GM12873 (cell line): ENCODE measurements around the gene CYBC1.

Experiments used
- TF ChIP-seq, protein P1 (sequence below): IDR thresholded peaks from 2 replicates; pipeline ENCODE4 v1.5.1; 2012; ENCODE audit warnings: low read depth, mild to moderate bottlenecking, moderate library complexity, low read length, control low read depth; ENCODE audit not compliant: insufficient read depth; ENCODE audit errors: missing control alignments

Gene CYBC1

DNA sequence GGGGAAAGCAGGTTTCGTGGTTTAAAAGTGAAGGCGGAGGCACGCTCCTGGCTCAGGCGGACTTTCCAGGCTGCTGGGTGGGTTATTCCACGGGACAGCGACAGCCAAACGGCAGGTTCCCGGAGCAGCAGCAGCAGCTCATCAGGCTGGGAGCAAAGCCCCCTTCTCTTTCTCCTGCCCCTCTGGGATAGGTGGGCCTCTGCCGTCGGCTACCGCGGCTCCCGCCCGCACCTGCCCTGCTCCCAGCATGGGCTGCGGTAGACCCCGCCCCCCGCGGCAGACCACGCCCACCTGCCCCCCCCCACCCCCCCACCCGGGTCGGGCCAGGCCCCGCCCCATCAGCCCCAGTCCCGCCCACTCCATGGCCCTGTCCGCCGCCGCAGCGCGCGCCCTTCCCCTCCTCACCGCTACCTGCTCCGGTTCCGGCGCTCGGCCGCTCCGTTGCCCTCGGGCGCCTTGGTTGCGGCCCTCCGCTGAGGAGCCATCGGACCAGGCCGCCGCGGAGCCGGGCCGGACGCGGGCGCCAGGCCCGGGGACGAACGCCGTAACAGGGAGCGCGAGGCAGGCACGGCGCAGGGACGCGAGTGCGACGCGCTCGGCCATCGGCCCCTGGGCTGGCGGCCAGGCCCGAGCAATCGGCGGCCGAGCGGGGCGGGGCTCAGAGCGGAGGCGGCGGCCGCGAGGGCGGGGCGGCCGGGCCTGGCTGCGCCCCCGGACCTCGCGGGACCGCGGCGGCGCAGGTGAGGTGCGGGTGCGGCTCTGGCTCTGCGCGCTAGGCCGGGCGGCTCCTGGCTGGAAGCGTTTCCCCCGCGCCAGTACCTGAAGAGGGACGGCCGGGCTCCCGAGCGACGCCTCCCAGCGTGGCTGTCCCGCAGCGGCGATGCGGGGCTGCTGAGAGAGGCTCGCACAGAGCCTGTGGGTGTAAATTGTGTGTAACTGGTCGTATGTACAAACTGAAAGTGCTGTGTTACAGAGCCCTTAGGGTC is 32.3 kb downstream of the CYBC1 start, which contains the start of the genes HEXD and OGFOD3:
HEXD (plus strand) TSS at position 347 of the 986 bp plus-strand sequence. CDS start 1,453 bp downstream, outside the sequence.
OGFOD3 (minus strand) TSS at position 586 of the 986 bp plus-strand sequence; CDS start at position 485, 101 bp downstream.
- TF ChIP-seq, protein P1, sequence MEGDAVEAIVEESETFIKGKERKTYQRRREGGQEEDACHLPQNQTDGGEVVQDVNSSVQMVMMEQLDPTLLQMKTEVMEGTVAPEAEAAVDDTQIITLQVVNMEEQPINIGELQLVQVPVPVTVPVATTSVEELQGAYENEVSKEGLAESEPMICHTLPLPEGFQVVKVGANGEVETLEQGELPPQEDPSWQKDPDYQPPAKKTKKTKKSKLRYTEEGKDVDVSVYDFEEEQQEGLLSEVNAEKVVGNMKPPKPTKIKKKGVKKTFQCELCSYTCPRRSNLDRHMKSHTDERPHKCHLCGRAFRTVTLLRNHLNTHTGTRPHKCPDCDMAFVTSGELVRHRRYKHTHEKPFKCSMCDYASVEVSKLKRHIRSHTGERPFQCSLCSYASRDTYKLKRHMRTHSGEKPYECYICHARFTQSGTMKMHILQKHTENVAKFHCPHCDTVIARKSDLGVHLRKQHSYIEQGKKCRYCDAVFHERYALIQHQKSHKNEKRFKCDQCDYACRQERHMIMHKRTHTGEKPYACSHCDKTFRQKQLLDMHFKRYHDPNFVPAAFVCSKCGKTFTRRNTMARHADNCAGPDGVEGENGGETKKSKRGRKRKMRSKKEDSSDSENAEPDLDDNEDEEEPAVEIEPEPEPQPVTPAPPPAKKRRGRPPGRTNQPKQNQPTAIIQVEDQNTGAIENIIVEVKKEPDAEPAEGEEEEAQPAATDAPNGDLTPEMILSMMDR, result no peak

DNA sequence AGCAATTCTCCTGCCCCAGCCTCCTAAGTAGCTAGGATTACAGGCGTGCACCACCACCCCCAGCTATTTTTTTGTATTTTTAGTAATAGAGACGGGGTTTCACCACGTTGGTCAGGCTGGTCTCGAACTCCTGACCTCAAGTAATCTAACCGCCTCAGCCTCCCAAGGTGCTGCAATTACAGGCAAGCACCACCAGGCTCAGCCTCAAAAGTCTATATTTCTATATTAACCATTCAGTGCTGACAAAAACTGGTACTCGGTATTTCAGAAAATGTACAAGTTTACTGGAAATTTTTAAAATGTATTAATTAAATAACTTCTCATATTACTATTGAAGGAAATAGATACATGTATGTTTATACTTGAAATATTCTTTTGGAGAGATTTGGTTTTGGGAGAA is 33.8 kb downstream of the CYBC1 start:
- TF ChIP-seq, protein P1, result peak; percentile 29

DNA sequence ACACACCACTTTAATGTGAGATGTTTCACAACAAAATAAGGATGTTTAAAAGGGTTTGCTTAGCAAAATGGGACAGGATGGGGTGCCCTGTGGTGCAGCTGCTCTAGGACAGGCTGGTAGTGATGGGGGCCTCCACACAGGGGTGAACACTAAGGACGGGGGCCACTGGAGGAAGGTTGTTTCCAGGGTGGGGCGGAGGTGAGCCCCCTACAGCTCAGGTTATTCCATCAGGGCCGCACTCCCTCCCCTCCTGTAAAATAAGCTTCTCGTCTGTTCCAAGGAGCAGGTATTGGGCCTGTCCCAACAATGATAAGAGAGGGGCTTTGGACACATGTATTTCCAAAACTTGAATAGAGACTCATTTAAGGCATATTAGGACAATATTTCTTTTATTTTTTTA is 34.3 kb downstream of the CYBC1 start:
- TF ChIP-seq, protein P1, result no peak

GRCh38 chr17:82415786-82416185 is 34.8 kb downstream of the CYBC1 start:
- TF ChIP-seq, protein P1, result no peak

GRCh38 chr17:82415336-82415735 is 35.2 kb downstream of the CYBC1 start:
- TF ChIP-seq, protein P1, result no peak

- TF ChIP-seq, protein P1, result peak; percentile 70
Observed at GRCh38 chr17:82414548-82415281, 35.8 kb downstream of the CYBC1 start.
